ENCODE measurements around the gene PM20D1.
"Not testable (repeated sequence)": the region's sequence is repeated elsewhere in the genome, so short reads cannot be mapped to it uniquely, and the experiment has no call there.

The PM20D1 gene, protein sequence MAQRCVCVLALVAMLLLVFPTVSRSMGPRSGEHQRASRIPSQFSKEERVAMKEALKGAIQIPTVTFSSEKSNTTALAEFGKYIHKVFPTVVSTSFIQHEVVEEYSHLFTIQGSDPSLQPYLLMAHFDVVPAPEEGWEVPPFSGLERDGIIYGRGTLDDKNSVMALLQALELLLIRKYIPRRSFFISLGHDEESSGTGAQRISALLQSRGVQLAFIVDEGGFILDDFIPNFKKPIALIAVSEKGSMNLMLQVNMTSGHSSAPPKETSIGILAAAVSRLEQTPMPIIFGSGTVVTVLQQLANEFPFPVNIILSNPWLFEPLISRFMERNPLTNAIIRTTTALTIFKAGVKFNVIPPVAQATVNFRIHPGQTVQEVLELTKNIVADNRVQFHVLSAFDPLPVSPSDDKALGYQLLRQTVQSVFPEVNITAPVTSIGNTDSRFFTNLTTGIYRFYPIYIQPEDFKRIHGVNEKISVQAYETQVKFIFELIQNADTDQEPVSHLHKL

GRCh38 chr1:205849619-205850355 lies at the start of gene PM20D1:
Gene PM20D1 (minus strand): TSS chr1:205850132. CDS start chr1:205850072, 60 bp downstream.
- DNase-seq = no peak

- no peak for DNase-seq
Measured at GRCh38 chr1:205896351-205896750, 46.4 kb upstream of the PM20D1 start.

GRCh38 chr1:205894119-205894518 lies 44.2 kb upstream of the PM20D1 start:
- DNase-seq = not testable (repeated sequence)

GRCh38 chr1:205892175-205892574 lies 42.2 kb upstream of the PM20D1 start:
- DNase-seq = not testable (repeated sequence)

GRCh38 chr1:205891481-205891880 lies 41.5 kb upstream of the PM20D1 start:
- DNase-seq = not testable (repeated sequence)

- DNase-seq = not testable (repeated sequence)
Measured at GRCh38 chr1:205890631-205891030, 40.7 kb upstream of the PM20D1 start.

GRCh38 chr1:205889706-205890105 lies 39.8 kb upstream of the PM20D1 start:
- peak; percentile 65 for DNase-seq

- DNase-seq = not testable (repeated sequence)
Measured at GRCh38 chr1:205889006-205889405, 39.1 kb upstream of the PM20D1 start.

DNA sequence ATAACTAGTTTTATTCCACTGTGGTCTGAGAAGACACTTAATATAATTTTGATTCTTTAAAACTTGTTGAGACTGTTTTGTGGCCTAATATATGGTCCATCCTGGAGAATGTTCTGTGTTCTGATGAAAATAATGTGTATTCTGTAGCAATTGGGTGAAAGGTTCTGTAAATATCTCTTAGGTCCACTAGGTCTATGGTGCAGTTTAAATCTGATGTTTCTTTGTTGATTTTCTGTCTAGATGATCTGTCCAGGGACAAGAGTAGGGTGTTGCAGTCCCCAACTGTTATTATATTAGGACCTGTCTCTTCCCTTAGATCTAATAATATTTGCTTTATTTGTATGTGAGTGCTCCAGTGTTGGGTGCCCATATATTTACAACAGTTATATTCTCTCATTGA lies 33.9 kb upstream of the PM20D1 start:
- no peak for DNase-seq

- no peak for DNase-seq
Measured at GRCh38 chr1:205880923-205881322, 31.0 kb upstream of the PM20D1 start.

DNA sequence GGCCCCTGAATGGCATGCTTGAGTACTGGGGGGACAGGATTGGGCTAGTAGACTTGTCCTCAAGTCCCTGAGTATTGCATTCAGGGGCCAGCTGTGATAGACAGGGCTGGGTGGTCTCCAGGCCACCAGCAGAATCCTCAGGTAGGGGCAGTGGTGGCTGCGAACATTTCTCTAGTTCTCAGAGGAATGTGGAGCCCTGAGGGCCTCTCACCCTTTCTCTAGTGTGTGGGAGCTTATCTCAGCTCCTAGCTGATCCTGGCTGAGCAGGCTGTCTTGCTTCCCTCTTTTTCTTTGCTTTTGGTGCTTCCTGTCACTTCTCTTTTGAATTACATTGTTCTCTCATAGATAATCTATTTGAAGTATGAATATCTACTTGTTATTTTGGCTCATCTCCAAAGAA lies 30.0 kb upstream of the PM20D1 start:
- DNase-seq = peak; percentile 56

GRCh38 chr1:205878026-205878425 lies 28.1 kb upstream of the PM20D1 start:
- no peak for DNase-seq

DNA sequence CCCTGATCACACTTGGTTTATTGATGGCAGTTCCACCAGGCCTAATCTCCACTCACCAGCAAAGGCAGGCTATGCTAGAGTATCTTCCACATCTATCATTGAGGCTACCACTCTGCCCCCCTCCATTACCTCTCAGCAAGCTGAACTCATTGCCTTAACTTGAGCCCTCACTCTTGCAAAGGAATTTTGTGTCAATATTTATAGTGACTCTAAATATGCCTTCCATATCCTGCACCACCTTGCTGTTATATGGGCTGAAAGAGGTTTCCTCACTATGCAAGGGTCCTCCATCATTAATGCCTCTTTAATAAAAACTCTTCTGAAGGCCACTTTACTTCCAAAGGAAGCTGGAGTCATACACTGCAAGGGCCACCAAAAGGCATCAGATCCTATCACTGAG lies 23.2 kb upstream of the PM20D1 start:
- not testable (repeated sequence) for DNase-seq

DNA sequence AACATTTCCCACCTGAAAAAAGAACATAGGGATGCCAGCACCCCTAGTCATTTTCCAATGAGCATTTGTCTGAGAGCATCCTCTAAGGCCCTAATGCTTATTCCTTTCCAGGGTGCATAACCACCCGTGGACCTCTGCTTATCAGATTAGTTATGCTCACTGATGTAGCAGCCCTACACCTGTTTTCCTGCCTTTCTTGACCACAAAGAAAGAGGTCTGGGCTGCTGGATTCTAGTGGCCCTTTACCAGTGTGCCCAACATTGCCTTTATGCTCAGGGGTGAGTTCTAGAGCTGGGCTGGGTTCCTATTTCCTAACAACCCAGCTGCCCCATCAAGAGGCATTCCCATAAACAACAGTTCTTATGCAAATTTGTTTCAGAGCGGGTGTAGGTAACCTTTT lies 20.3 kb upstream of the PM20D1 start:
- DNase-seq = no peak

DNA sequence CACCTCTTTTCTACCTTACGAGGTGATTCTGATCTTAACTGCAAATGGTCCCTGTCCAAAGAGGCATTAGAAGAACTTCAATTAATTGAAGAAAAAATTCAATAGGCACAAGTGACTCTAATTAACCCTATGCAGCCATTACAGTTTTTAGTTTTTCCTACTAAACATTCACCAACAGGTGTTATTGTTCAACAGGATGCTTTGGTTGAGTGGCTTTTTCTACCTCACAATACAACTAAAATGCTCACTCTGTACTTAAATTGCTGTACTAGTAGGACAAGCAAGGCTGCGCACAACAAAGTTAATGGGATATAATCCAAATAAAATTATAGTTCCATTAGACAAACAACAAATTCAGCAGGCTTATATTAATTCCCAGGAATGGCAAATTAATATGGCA lies 11.6 kb upstream of the PM20D1 start:
- no peak for DNase-seq

- DNase-seq = no peak
Measured at GRCh38 chr1:205858141-205858961, 8.4 kb upstream of the PM20D1 start.

- DNase-seq = not testable (repeated sequence)
Measured at GRCh38 chr1:205857501-205857900, 7.6 kb upstream of the PM20D1 start.

DNA sequence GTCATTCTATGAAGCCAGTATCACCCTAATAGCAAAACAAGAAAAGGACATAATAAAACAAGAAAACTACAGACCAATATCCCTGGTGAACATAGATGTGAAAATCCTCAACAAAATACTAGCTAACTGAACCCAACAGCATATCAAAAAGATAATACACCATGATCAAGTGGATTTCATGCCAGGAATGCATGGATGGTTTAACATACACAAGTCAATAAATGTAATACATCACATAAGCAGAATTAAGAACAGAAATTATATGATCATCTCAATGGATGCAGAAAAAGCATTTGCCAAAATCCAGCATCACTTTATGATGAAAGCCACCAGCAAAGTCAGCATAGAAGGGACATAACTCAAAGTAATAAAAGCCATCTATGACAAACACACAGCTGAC lies 6.5 kb upstream of the PM20D1 start:
- no peak for DNase-seq

- no peak for DNase-seq
Measured at GRCh38 chr1:205852969-205853368, 3.0 kb upstream of the PM20D1 start.

GRCh38 chr1:205851993-205852392 lies 2.1 kb upstream of the PM20D1 start:
- DNase-seq = no peak

DNA sequence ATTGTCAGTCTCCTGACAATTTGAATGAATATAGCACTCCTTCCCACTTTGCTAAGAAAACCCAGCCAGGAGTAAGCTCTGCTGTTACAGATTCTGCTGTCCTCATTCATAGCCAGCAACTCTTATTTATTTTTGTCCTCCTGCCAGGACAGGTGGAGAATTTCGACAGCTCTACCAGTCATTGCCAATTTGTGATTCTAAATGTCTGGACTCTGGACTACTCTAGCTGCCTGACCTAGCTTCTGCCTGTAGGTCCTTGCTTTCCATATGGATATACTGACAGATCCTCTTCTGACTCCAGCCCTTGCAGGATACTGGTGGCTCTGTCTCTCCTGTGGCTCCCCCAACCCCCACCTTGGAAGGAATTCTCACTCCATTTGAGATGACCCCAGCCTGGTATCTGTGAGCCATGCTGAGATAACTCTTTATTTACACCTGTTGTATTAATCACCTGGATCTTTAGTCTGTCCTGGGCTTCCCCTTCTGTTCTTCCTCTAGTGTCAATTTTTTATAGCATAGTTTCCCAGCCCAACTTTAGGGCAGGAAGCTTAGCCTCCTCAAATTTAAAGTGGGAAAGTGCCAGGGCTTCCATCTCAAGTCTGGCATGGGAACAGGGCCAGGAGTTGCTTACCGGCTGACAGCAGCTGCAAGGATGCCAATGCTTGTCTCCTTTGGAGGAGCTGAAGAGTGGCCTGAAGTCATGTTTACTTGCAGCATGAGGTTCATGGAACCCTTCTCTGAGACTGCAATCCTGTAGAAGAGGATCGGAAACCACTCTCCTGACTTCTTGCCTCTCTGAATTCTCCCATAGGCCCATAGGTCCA lies 6.7 kb downstream of the PM20D1 start:
- DNase-seq = no peak

DNA sequence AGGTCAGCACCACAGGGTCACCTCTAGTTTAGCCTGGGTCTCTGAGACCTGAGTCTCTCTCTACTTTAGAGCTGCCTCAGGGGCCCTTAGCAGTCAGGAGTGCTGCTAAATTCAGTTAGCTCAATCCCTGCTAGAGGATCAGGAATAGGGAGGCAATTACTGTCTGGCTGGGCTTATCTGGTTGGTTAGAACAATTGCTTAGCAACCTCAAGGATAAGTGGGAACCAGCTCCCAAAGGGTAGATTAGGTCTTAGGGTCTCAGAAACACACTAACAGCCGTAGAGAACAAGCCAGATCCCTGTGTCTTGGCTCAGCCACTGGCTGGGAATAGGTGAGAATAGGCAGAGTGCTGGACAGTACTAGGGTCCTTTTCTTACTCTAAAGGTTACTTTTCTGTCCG lies 7.7 kb downstream of the PM20D1 start:
- DNase-seq = no peak

Measured in islet precursor cell (in vitro differentiated cells).